HepG2 (cell line): Measurements from ENCODE around the gene EXO1. TPM values are rescaled to one million over a fixed set of nuclear protein-coding genes. Genes with fewer than 3 reads are reported as not detected.

Experiments
- ATAC-seq: fragments of 200-7000 bp; cut with Tn5 transposase; 3 replicates; pipeline ENCODE4 v1.9.1; 2020; ENCODE audit warnings: mild to moderate bottlenecking, moderate library complexity
- BruUV-seq: library from RNA; stranded (reverse); fragments of 400-500 nt; replicated peaks from 2 replicates; lab custom pipeline; 2021; lab: Mats Ljungman, UMichigan
- CTCF ChIA-PET: fragments of 300-600 bp; formaldehyde crosslinking; extraction: SDS; loops from one replicate; lab custom pipeline; 2021; ENCODE audit warnings: low total read pairs, inconsistent platforms, low intra/inter-chr PET ratio; lab: Yijun Ruan, JAX
- POLR2A ChIA-PET: fragments of 350-600 bp; sonication (Branson Sonifier 250); formaldehyde crosslinking; loops from one replicate; lab custom pipeline; 2020; ENCODE audit warnings: antibody characterized with exemption, inconsistent platforms; lab: Yijun Ruan, JAX
- DNase-seq: peaks from one replicate; pipeline ENCODE4 v3.0.0-alpha.2; 2015; ENCODE audit warnings: low spot score
- FAIRE-seq: peaks from 3 replicates; lab custom pipeline; 2011; peaks lifted over from hg19 to GRCh38; lab: Jason Lieb, UNC
- H2AFZ ChIP-seq: one replicate; pipeline ENCODE4 v1.6.1; 2011; ENCODE audit warnings: low read length, inconsistent platforms
- H3K27ac ChIP-seq: fragments of 300-600 bp; 3 replicates; pipeline ENCODE4 v1.8.0; 2011; ENCODE audit warnings: mixed run types, mild to moderate bottlenecking, mixed read lengths, low read length, inconsistent platforms; ENCODE audit not compliant: insufficient read depth; ENCODE audit errors: extremely low read length
- H3K27me3 ChIP-seq, 2 experiments: fragments of 200-600 bp in 1 of 2; 2 replicates in 1 of 2; 3 replicates in 1 of 2; pipeline versions ENCODE4 v1.6.0 to v1.8.0; 2011; ENCODE audit warnings: low read length in 2 of 2, mild to moderate bottlenecking in 2 of 2, moderate library complexity in 2 of 2, inconsistent platforms in 1 of 2; ENCODE audit not compliant: insufficient read depth in 2 of 2, control insufficient read depth in 1 of 2
- H3K36me3 ChIP-seq, 2 experiments: fragments of 200-600 bp in 1 of 2; replicated peaks in 1 of 2; 2 replicates in 1 of 2; 3 replicates in 1 of 2; pipeline versions ENCODE4 v1.5.1 to v1.8.0; 2011; ENCODE audit warnings: low read length in 2 of 2, inconsistent platforms in 1 of 2; ENCODE audit not compliant: insufficient read depth in 2 of 2, control insufficient read depth in 1 of 2
- H3K4me1 ChIP-seq: 2 replicates; pipeline ENCODE4 v1.5.1; 2012; ENCODE audit warnings: low read length, inconsistent platforms; ENCODE audit not compliant: insufficient read depth
- H3K4me2 ChIP-seq: 2 replicates; pipeline ENCODE4 v1.6.0; 2011; ENCODE audit warnings: low read depth, low read length, inconsistent platforms
- H3K4me3 ChIP-seq, 3 experiments: fragments of 200-600 bp in 1 of 3; sonication (generic), shearing (Covaris generic) in 1 of 3; replicated peaks in 1 of 3; 2 replicates each; pipeline ENCODE4 v1.5.1; 2011 to 2016; ENCODE audit warnings: low read length in 3 of 3, inconsistent platforms in 2 of 3, low read depth in 2 of 3, mild to moderate bottlenecking in 2 of 3, control low read depth in 1 of 3, mixed read lengths in 1 of 3; ENCODE audit not compliant: insufficient read depth in 1 of 3
- H3K79me2 ChIP-seq: one replicate; pipeline ENCODE4 v1.6.1; 2011; ENCODE audit warnings: low read length, inconsistent platforms; ENCODE audit not compliant: insufficient read depth
- H3K9ac ChIP-seq: 2 replicates; pipeline ENCODE4 v1.6.0; 2011; ENCODE audit warnings: mild to moderate bottlenecking, low read depth, low read length, inconsistent platforms; ENCODE audit not compliant: insufficient read depth
- H3K9me3 ChIP-seq: 2 replicates; pipeline ENCODE4 v1.5.1; 2012; ENCODE audit warnings: mild to moderate bottlenecking, low read length
- H4K20me1 ChIP-seq: 2 replicates; pipeline ENCODE4 v1.6.0; 2011; ENCODE audit warnings: inconsistent platforms, mild to moderate bottlenecking, low read length, moderate library complexity; ENCODE audit not compliant: insufficient read depth
- HES4 ChIP-seq: sonication (generic); formaldehyde crosslinking; IDR thresholded peaks from 2 replicates; pipeline ENCODE4 v1.9.0; 2021; ENCODE audit warnings: mild to moderate bottlenecking, missing genetic modification reagents, borderline replicate concordance
- HIVEP1 ChIP-seq: sonication (generic); formaldehyde crosslinking; IDR thresholded peaks from 2 replicates; pipeline ENCODE4 v1.4.0; 2020; ENCODE audit warnings: mild to moderate bottlenecking, missing genetic modification reagents
- MZF1 ChIP-seq: sonication (generic); formaldehyde crosslinking; IDR thresholded peaks from 2 replicates; pipeline ENCODE4 v1.8.1; 2023; ENCODE audit warnings: mild to moderate bottlenecking, missing genetic modification reagents, borderline replicate concordance
- RARA ChIP-seq: IDR thresholded peaks from 2 replicates; pipeline ENCODE4 v1.6.1; 2016; ENCODE audit warnings: missing genetic modification reagents, missing compliant biosample characterization
- TERF1 ChIP-seq: sonication (generic); formaldehyde crosslinking; IDR thresholded peaks from 2 replicates; pipeline ENCODE4 v1.8.0; 2022; ENCODE audit warnings: mild to moderate bottlenecking, missing genetic modification reagents, moderate library complexity
- ZBTB46 ChIP-seq: sonication (generic); formaldehyde crosslinking; IDR thresholded peaks from 2 replicates; pipeline ENCODE4 v1.4.0; 2020; ENCODE audit warnings: mild to moderate bottlenecking, missing genetic modification reagents, borderline replicate concordance
- ZHX2 ChIP-seq, 2 experiments: sonication (generic) in 1 of 2; formaldehyde crosslinking in 1 of 2; IDR thresholded peaks; 2 replicates each; pipeline versions ENCODE4 v1.6.1 to v1.9.0; 2014 to 2022; ENCODE audit warnings: antibody characterized with exemption in 1 of 2, borderline replicate concordance in 1 of 2, inconsistent platforms in 1 of 2, low read depth in 1 of 2, missing genetic modification reagents in 1 of 2
- ZNF17 ChIP-seq: sonication (generic); formaldehyde crosslinking; IDR thresholded peaks from 2 replicates; pipeline ENCODE4 v1.5.0; 2020; ENCODE audit warnings: mild to moderate bottlenecking, missing genetic modification reagents
- ZNF263 ChIP-seq: sonication (generic); formaldehyde crosslinking; IDR thresholded peaks from 2 replicates; pipeline ENCODE4 v1.4.0; 2020; ENCODE audit warnings: missing genetic modification reagents
- ZNF709 ChIP-seq: sonication (generic); formaldehyde crosslinking; IDR thresholded peaks from 2 replicates; pipeline ENCODE4 v1.5.0; 2020; ENCODE audit warnings: mild to moderate bottlenecking, missing genetic modification reagents
- ZNF850 ChIP-seq: sonication (generic); formaldehyde crosslinking; conservative IDR thresholded peaks from 2 replicates; pipeline ENCODE4 v1.9.0; 2021; ENCODE audit warnings: mild to moderate bottlenecking, missing genetic modification reagents
- ZSCAN21 ChIP-seq: sonication (generic); formaldehyde crosslinking; IDR thresholded peaks from 2 replicates; pipeline ENCODE4 v1.8.0; 2022; ENCODE audit warnings: mild to moderate bottlenecking, missing genetic modification reagents, moderate library complexity, borderline replicate concordance
- WGBS: methylation state at CpG from one replicate; pipeline ENCODE4 v1.1.6; 2017; ENCODE audit warnings: low lambda C conversion rate; 5-methylcytosine and 5-hydroxymethylcytosine counted together
- in situ Hi-C: cut with HindIII; loops from 2 replicates; pipeline ENCODE4 v1.10.0; 2017; ENCODE audit warnings: low pct_unique_long_range_greater_than_20kb; ENCODE audit not compliant: extremely low pct_ligation_motif_present
- intact Hi-C: fragments of 100-400 bp; cut with micrococcal nuclease; formaldehyde crosslinking; loops from one replicate; pipeline ENCODE4 v1.10.0; 2022; ENCODE audit not compliant: unreplicated experiment
- polyA plus RNA-seq, 8 experiments: library from polyadenylated mRNA; depleted of rRNA in 3 of 8; stranded (reverse) in 7 of 8; unstranded in 1 of 8; fragments of >200 nt; fragmentation: Illumina TruSeq in 4 of 8; extraction: Trizol in 4 of 8; gene quantifications; 2 replicates each; pipeline versions ENCODE4 v1.2.1 to v1.2.3, GENCODE V29; 2011 to 2016; ENCODE audit warnings: low read depth in 4 of 8, missing spikeins in 1 of 8, mixed read lengths in 1 of 8; ENCODE audit not compliant: insufficient read depth in 1 of 8
- total RNA-seq, 5 experiments: library from RNA; depleted of rRNA; stranded (reverse); fragments of >200 nt; fragmentation: Illumina TruSeq; extraction: Trizol; gene quantifications; 2 replicates each; pipeline ENCODE4 v1.2.3, GENCODE V29; 2016; ENCODE audit warnings: low read depth in 1 of 5

The EXO1 gene
- total and polyA plus RNA-seq, 2 of the 13 experiments (the other 11 are each of a cell fraction or from before 2014, with no cell fraction given) = 3.2 to 26.1 TPM

- TF ChIP-seq RARA (no peak), ZBTB46 (CRISPR knock-in tag) (no peak)
- TF ChIP-seq, all 625 proteins: peak for 0
Observed at GRCh38 chr1:241817331-241817792, 30.6 kb upstream of the EXO1 start (continued).

GRCh38 chr1:241817956-241818612 lies 29.9 kb upstream of the EXO1 start:
- H3K4me1 ChIP-seq = no peaks in the 10 kb centered on the region
- CTCF ChIA-PET = no interaction called here
- DNase-seq = no peak
- H2AFZ ChIP-seq = no peak overlapping the region
- in situ Hi-C loops (no loop called here), intact Hi-C loops (no loop called here)
- no peaks in the 10 kb centered on the region for H3K79me2 ChIP-seq
- no peak for ATAC-seq
- no peak overlapping the region for H3K4me2 ChIP-seq
- H3K4me3 ChIP-seq = no peak overlapping the region
- POLR2A ChIA-PET = no interaction called here
- no peaks in the 10 kb centered on the region for H3K9me3 ChIP-seq
- H3K27ac ChIP-seq = no peak overlapping the region
- BruUV-seq = no TSS peak
- H3K36me3 ChIP-seq = no peaks in the 10 kb centered on the region
- no peak overlapping the region for H3K9ac ChIP-seq
- no peaks in the 10 kb centered on the region for H4K20me1 ChIP-seq
- no peak for FAIRE-seq
- H3K27me3 ChIP-seq = no peaks in the 10 kb centered on the region
- WGBS = 2% methylated on average over 3 of the region's 3 CpGs
- TF ChIP-seq HIVEP1 (no peak), HES4 (CRISPR knock-in tag) (no peak), ZSCAN21 (CRISPR knock-in tag) (no peak), ZNF709 (no peak), TERF1 (CRISPR knock-in tag) (no peak), ZHX2 (IDR thresholded peaks at IDR 0.05; ENCODE audit: low read depth) (no peak), ZHX2 (CRISPR knock-in tag; IDR thresholded peaks at IDR 0.05; ENCODE audit: borderline replicate concordance) (no peak), MZF1 (CRISPR knock-in tag) (no peak), ZNF850 (CRISPR knock-in tag) (no peak), ZNF263 (CRISPR knock-in tag) (no peak), ZNF17 (no peak)
